HL-60/S4 (cell line): Measurements from ENCODE around the gene LHFPL6.

ENCODE experiments used
- in situ Hi-C: fragments of 300-500 bp; cut with MboI; formaldehyde crosslinking; loops from 2 replicates; pipeline ENCODE4 v1.14.3; 2022; ENCODE audit warnings: low sequenced_read_pairs

LHFPL6 gene

GRCh38 chr13:39559847-39560246 lies 43.1 kb downstream of the LHFPL6 start:
- in situ Hi-C loops = no loop called here

- in situ Hi-C loops = no loop called here
These were observed 45.6 kb downstream of the LHFPL6 start for GRCh38 chr13:39557285-39557955.

- in situ Hi-C loops = no loop called here
These were observed 46.1 kb downstream of the LHFPL6 start for GRCh38 chr13:39556866-39557265.

GRCh38 chr13:39554371-39554770 lies 48.6 kb downstream of the LHFPL6 start:
- in situ Hi-C loops = no loop called here

- in situ Hi-C loops = no loop called here
These were observed 50.7 kb downstream of the LHFPL6 start for GRCh38 chr13:39552246-39552645.

GRCh38 chr13:39550931-39551330 lies 52.1 kb downstream of the LHFPL6 start:
- in situ Hi-C loops = no loop called here

- in situ Hi-C loops = no loop called here
These were observed 55.9 kb downstream of the LHFPL6 start for GRCh38 chr13:39547108-39547507.

GRCh38 chr13:39542361-39542760 lies 60.6 kb downstream of the LHFPL6 start:
- in situ Hi-C loops = no loop called here

GRCh38 chr13:39540929-39541605 lies 61.9 kb downstream of the LHFPL6 start:
- in situ Hi-C loops = no loop called here

- in situ Hi-C loops = no loop called here
These were observed 63.9 kb downstream of the LHFPL6 start for GRCh38 chr13:39538816-39539790.

- in situ Hi-C loops = no loop called here
These were observed 66.1 kb downstream of the LHFPL6 start for GRCh38 chr13:39536906-39537305.

- in situ Hi-C loops = no loop called here
These were observed 66.7 kb downstream of the LHFPL6 start for GRCh38 chr13:39536274-39536673.

GRCh38 chr13:39533651-39534150 lies 69.3 kb downstream of the LHFPL6 start:
- in situ Hi-C loops = no loop called here

- in situ Hi-C loops = no loop called here
These were observed 71.3 kb downstream of the LHFPL6 start for GRCh38 chr13:39531646-39532045.

GRCh38 chr13:39530916-39531315 lies 72.1 kb downstream of the LHFPL6 start:
- in situ Hi-C loops = no loop called here

GRCh38 chr13:39528661-39528980 lies 74.4 kb downstream of the LHFPL6 start:
- in situ Hi-C loops = no loop called here

- in situ Hi-C loops = no loop called here
These were observed 74.9 kb downstream of the LHFPL6 start for GRCh38 chr13:39527961-39528660.

GRCh38 chr13:39527301-39527700 lies 75.7 kb downstream of the LHFPL6 start:
- in situ Hi-C loops = no loop called here

GRCh38 chr13:39526499-39526898 lies 76.5 kb downstream of the LHFPL6 start:
- in situ Hi-C loops = no loop called here

GRCh38 chr13:39525506-39525905 lies 77.5 kb downstream of the LHFPL6 start:
- in situ Hi-C loops = no loop called here

- in situ Hi-C loops = no loop called here
These were observed 78.2 kb downstream of the LHFPL6 start for GRCh38 chr13:39524795-39525194.
